Measurements from ENCODE around the gene ARHGAP8.

GRCh38 chr22:44797181-44797725 is 44.9 kb downstream of the ARHGAP8 start:
- TF ChIP-seq, protein P1, sequence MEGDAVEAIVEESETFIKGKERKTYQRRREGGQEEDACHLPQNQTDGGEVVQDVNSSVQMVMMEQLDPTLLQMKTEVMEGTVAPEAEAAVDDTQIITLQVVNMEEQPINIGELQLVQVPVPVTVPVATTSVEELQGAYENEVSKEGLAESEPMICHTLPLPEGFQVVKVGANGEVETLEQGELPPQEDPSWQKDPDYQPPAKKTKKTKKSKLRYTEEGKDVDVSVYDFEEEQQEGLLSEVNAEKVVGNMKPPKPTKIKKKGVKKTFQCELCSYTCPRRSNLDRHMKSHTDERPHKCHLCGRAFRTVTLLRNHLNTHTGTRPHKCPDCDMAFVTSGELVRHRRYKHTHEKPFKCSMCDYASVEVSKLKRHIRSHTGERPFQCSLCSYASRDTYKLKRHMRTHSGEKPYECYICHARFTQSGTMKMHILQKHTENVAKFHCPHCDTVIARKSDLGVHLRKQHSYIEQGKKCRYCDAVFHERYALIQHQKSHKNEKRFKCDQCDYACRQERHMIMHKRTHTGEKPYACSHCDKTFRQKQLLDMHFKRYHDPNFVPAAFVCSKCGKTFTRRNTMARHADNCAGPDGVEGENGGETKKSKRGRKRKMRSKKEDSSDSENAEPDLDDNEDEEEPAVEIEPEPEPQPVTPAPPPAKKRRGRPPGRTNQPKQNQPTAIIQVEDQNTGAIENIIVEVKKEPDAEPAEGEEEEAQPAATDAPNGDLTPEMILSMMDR (IDR thresholded peaks at IDR 0.05): no peak
- TF ChIP-seq POLR2A (IDR thresholded peaks at IDR 0.05) (no peak), POLR2AphosphoS5 (IDR thresholded peaks at IDR 0.05) (no peak)
